Measurements from ENCODE around the gene GAS7. TPM values are rescaled to one million over a fixed set of nuclear protein-coding genes. Genes with fewer than 3 reads are reported as not detected.

The GAS7 gene
- total RNA-seq, 1 experiment from 2014 or later, result 0.10 TPM

GRCh38 chr17:10171581-10171981 lies 26.8 kb downstream of the GAS7 start:
- no peak for DNase-seq (ENCODE audit: low spot score)

GRCh38 chr17:10171122-10171571 lies 27.3 kb downstream of the GAS7 start:
- DNase-seq (ENCODE audit: low spot score), result no peak

GRCh38 chr17:10170233-10170632 lies 28.2 kb downstream of the GAS7 start:
- no peak for DNase-seq (ENCODE audit: low spot score)

GRCh38 chr17:10169290-10169689 lies 29.1 kb downstream of the GAS7 start:
- DNase-seq (ENCODE audit: low spot score), result no peak

GRCh38 chr17:10166176-10166935 lies 32.0 kb downstream of the GAS7 start:
- no peak for DNase-seq (ENCODE audit: low spot score)

- DNase-seq (ENCODE audit: low spot score), result no peak
These were observed 36.3 kb downstream of the GAS7 start for GRCh38 chr17:10162096-10162495.

GRCh38 chr17:10161386-10161785 lies 37.0 kb downstream of the GAS7 start:
- no peak for DNase-seq (ENCODE audit: low spot score)

GRCh38 chr17:10156948-10157607 lies 41.3 kb downstream of the GAS7 start:
- no peak for DNase-seq (ENCODE audit: low spot score)

- DNase-seq (ENCODE audit: low spot score), result no peak
These were observed 41.8 kb downstream of the GAS7 start for GRCh38 chr17:10156599-10156947.

GRCh38 chr17:10156077-10156435 lies 42.4 kb downstream of the GAS7 start:
- no peak for DNase-seq (ENCODE audit: low spot score)

- no peak for DNase-seq (ENCODE audit: low spot score)
These were observed 42.9 kb downstream of the GAS7 start for GRCh38 chr17:10155371-10156076.

- no peak for DNase-seq (ENCODE audit: low spot score)
These were observed 46.5 kb downstream of the GAS7 start for GRCh38 chr17:10151667-10152496.

- peak; percentile 83 for DNase-seq (ENCODE audit: low spot score)
These were observed 48.6 kb downstream of the GAS7 start for GRCh38 chr17:10149573-10150399.

- DNase-seq (ENCODE audit: low spot score), result no peak
These were observed 50.5 kb downstream of the GAS7 start for GRCh38 chr17:10147761-10148415.

GRCh38 chr17:10147040-10147439 lies 51.4 kb downstream of the GAS7 start:
- DNase-seq (ENCODE audit: low spot score), result no peak

GRCh38 chr17:10144982-10145381 lies 53.4 kb downstream of the GAS7 start:
- no peak for DNase-seq (ENCODE audit: low spot score)

GRCh38 chr17:10144456-10144855 lies 54.0 kb downstream of the GAS7 start:
- no peak for DNase-seq (ENCODE audit: low spot score)

GRCh38 chr17:10141436-10141835 lies 57.0 kb downstream of the GAS7 start:
- DNase-seq (ENCODE audit: low spot score), result no peak

- DNase-seq (ENCODE audit: low spot score), result no peak
These were observed 58.8 kb downstream of the GAS7 start for GRCh38 chr17:10139577-10139976.

GRCh38 chr17:10136258-10136981 lies 62.0 kb downstream of the GAS7 start:
- no peak for DNase-seq (ENCODE audit: low spot score)

Measured in A172 (cell line).